Measurements from ENCODE around the gene HP.
"Not testable (repeated sequence)": the region's sequence is repeated elsewhere in the genome, so short reads cannot be mapped to it uniquely, and the experiment has no call there.

HP gene

DNA sequence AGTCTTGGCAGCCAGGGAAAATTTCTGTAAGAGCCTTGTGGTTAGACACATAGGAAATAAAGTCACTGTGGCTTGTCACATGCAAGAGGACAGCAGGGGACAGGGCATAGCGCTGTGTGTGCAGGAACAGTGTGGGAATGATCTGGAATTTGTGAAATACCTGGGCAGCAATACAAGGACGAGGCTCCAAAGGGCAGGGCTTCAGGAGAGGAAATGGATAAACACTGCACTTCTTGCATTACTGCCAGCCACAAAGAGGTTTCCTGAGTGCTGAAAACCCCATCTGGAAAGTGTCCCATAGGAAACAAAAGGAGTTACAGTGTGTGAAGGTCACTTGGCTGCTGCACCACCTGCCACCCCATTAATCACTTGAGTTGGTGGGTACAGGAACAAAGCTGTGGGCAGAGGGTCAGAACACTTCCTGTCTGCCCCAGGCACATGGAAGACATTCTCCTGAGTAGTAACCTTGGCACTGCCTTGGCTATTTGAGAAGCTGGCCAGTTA is 12.1 kb upstream of the HP start:
- DNase-seq (ENCODE audit: low read depth, low spot score), result no peak

GRCh38 chr16:72043058-72043457 is 11.2 kb upstream of the HP start:
- no peak for DNase-seq (ENCODE audit: low read depth, low spot score)

DNA sequence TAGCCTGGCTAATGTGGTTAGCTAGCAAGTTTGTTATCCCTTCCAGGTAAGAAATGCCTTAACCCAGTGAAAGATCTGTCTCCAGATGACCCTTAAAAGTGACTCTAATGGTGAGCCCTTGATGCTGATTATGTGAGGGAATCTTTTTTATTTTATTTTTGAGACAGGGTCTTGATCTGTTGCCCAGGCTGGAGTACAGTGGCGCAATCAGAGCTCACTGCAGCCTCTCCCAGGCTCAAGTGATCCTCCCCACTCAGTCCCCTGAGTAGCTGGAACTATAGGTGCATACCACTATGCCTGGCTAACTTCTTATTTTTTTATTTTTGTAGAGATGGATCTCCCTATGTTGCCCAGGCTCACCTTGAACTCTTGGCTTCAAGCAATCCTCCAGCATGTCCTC is 10.8 kb upstream of the HP start:
- no peak for DNase-seq (ENCODE audit: low read depth, low spot score)

DNA sequence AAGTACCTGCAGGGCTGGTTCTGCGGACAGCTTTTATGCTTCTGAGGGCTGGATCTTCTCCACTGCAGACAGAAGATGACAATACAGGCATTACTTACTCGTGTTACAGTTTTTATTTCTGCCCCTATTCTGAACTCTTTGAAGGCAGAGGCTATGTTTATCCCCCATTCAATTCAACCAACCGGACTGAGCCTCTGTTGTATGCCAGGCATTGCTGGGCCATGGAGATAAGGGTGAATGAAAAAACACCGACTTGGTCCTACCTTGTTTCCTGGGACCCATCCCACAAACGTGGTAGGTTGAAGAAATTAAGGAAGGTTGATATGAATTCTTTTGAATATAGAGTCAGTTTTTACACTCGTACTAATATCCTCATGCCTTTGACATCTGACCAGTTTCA is 10.0 kb upstream of the HP start:
- no peak for DNase-seq (ENCODE audit: low read depth, low spot score)

GRCh38 chr16:72044825-72045359 is 9.4 kb upstream of the HP start:
- DNase-seq (ENCODE audit: low read depth, low spot score), result no peak

GRCh38 chr16:72049110-72049509 is 5.2 kb upstream of the HP start:
- DNase-seq (ENCODE audit: low read depth, low spot score), result no peak

DNA sequence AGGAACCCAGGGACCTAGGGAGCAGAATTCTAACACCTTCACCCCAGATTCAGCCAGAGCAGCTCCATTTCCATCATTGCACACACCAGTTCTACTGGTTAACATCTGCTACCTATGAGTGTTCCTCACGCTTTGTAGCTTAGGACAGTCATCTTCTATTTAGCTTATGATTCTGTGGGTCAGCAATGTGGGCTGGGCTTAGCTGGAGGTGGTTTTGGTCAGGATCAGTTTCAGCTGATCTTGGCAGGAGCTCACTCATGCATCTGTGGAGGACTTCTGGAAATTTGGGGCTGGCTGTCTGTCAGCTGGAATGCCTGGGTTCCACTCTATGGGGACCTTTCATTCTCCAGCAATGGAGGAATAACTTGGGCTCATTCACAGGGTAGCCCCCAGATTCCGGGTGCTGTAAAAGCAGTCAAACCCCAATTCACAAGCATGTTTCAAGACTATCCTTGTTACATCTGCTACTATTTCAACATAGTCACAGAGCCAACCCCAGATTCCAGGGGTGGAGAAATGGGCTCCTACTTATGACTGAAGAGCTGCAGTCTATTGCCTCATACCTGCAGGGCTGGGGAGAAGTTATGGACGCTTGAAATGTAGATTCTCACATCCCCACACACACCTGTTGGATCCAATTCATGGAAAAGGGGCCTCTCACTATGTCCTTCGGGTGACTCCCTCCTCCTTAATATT is 3.4 kb upstream of the HP start:
- no peak for DNase-seq (ENCODE audit: low read depth, low spot score)

GRCh38 chr16:72051818-72052217 is 2.5 kb upstream of the HP start:
- no peak for DNase-seq (ENCODE audit: low read depth, low spot score)

- DNase-seq (ENCODE audit: low read depth, low spot score), result no peak
These were observed 1.6 kb downstream of the HP start for GRCh38 chr16:72055911-72056310.

DNA sequence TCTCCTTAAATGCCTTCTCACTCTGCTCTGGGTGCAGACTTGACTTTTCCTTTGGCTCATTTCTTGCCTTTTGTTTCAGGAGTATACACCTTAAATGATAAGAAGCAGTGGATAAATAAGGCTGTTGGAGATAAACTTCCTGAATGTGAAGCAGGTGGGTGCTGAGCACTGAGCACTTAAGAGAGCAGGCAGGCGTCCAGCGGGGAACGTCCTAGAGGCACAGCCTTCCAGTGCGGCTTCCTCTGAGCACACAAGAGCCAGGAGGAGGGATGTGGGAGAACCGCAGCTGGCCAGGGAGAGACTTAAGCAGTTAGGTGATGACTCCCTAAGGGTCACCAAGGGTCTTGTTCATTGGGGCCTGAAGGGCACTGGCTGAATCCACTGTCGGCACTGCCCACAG is 3.0 kb downstream of the HP start:
- DNase-seq (ENCODE audit: low read depth, low spot score), result not testable (repeated sequence)

- not testable (repeated sequence) for DNase-seq (ENCODE audit: low read depth, low spot score)
These were observed 4.8 kb downstream of the HP start for GRCh38 chr16:72059060-72059459.

DNA sequence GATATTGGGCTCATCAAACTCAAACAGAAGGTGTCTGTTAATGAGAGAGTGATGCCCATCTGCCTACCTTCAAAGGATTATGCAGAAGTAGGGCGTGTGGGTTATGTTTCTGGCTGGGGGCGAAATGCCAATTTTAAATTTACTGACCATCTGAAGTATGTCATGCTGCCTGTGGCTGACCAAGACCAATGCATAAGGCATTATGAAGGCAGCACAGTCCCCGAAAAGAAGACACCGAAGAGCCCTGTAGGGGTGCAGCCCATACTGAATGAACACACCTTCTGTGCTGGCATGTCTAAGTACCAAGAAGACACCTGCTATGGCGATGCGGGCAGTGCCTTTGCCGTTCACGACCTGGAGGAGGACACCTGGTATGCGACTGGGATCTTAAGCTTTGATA is 6.1 kb downstream of the HP start:
- DNase-seq (ENCODE audit: low read depth, low spot score), result no peak

GRCh38 chr16:72061564-72061963 is 7.3 kb downstream of the HP start:
- no peak for DNase-seq (ENCODE audit: low read depth, low spot score)

DNA sequence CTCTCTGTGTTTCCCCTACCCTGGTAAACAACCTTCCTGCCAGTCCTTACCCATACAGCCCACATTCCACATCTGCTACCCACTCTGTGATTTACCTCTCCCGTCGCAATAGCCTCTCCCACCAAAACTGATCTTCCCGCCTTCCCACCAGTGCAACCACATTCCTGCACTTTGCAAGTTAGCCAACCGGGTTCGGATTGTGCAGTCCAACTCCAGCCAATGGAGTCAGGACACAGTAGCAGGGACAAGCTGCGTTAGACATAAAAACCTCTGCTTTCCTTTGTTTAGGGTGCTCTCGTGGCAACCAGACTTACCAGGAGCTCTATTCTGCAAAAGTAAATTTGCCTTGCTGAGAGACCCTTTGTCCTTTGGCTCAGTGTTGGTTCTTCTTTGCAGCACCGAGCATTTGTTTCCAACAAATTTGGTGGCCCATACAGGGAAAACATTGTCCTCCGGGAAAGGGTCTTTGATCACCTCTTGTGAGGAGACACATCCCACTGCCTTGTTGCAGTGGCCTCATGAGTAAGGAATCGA is 10.1 kb downstream of the HP start:
- no peak for DNase-seq (ENCODE audit: low read depth, low spot score)

- no peak for DNase-seq (ENCODE audit: low read depth, low spot score)
These were observed 12.4 kb downstream of the HP start for GRCh38 chr16:72066747-72067146.

DNA sequence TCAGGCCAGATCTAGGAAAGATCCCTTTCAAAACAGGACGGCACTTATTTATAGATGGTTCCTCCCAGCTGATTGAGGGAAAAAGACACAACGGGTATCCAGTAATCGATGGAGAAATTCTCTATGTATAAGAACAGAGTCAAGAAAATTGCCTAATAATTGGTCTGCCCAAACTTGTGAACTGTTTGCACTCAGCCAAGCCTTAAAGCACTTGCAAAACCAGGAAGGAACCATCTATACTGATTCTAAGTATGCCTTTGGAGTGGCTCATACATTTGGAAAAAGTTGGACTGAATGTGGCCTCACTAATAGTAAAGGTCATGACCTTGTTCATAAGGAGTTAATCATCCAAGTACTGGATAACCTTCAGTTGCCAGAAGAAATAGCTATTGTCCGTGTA is 14.6 kb downstream of the HP start:
- DNase-seq (ENCODE audit: low read depth, low spot score), result no peak

- no peak for DNase-seq (ENCODE audit: low read depth, low spot score)
These were observed 18.4 kb downstream of the HP start for GRCh38 chr16:72072514-72073342.

DNA sequence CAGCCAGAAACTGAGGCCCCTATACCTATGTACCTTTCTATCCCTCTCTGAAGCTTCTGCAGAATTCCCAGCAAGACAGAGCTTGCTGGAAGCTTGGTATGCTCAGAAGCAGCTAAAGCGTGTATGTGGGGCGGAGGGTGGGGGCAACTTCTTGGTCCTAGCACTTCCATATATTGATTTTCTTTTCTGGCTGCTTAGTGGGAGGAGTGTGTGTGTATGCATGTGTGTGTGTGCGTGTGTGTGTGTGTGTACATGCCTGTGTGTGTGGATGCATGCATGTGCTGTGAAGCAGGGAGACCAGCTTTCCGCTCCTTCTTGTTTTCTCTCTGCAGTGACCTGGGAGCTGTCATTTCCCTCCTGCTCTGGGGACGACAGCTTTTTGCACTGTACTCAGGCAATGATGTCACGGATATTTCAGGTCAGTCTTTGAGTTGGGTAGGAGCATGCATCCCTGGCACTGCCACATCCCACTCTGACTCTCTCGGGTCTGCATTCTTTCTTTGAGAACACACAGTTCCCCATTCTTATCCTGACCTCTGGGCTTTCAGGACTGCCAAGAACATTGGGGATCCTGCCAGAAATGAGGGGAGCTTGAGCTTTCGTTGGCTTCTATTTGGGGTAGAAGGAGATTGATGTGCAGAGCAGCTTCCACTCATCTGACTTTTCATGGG is 19.4 kb downstream of the HP start:
- no peak for DNase-seq (ENCODE audit: low read depth, low spot score)

GRCh38 chr16:72075067-72075466 is 20.8 kb downstream of the HP start:
- not testable (repeated sequence) for DNase-seq (ENCODE audit: low read depth, low spot score)

- not testable (repeated sequence) for DNase-seq (ENCODE audit: low read depth, low spot score)
These were observed 22.8 kb downstream of the HP start for GRCh38 chr16:72076991-72077706.

- DNase-seq (ENCODE audit: low read depth, low spot score), result no peak
These were observed 29.6 kb downstream of the HP start for GRCh38 chr16:72083778-72084404.
